C4-2B (cell line): ENCODE data around the gene MALAT1.
"Not testable (repeated sequence)": the region's sequence is repeated elsewhere in the genome, so short reads cannot be mapped to it uniquely, and the experiment has no call there.

Experiments used
- ZFX ChIP-seq: fragments of 450-650 bp; IDR thresholded peaks from 2 replicates; pipeline ENCODE4 v1.6.1; 2017
- TF ChIP-seq, protein P1 (sequence below): fragments of 450-650 bp; conservative IDR thresholded peaks from 2 replicates; pipeline ENCODE4 v1.5.1; 2017; ENCODE audit warnings: mild to moderate bottlenecking

GRCh38 chr11:65467306-65467705, 31.5 kb upstream of the MALAT1 start:
- TF ChIP-seq, protein P1, sequence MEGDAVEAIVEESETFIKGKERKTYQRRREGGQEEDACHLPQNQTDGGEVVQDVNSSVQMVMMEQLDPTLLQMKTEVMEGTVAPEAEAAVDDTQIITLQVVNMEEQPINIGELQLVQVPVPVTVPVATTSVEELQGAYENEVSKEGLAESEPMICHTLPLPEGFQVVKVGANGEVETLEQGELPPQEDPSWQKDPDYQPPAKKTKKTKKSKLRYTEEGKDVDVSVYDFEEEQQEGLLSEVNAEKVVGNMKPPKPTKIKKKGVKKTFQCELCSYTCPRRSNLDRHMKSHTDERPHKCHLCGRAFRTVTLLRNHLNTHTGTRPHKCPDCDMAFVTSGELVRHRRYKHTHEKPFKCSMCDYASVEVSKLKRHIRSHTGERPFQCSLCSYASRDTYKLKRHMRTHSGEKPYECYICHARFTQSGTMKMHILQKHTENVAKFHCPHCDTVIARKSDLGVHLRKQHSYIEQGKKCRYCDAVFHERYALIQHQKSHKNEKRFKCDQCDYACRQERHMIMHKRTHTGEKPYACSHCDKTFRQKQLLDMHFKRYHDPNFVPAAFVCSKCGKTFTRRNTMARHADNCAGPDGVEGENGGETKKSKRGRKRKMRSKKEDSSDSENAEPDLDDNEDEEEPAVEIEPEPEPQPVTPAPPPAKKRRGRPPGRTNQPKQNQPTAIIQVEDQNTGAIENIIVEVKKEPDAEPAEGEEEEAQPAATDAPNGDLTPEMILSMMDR: not testable (repeated sequence)
- TF ChIP-seq ZFX: not testable (repeated sequence)
